ENCODE measurements around the gene TCP11L2.

DNA sequence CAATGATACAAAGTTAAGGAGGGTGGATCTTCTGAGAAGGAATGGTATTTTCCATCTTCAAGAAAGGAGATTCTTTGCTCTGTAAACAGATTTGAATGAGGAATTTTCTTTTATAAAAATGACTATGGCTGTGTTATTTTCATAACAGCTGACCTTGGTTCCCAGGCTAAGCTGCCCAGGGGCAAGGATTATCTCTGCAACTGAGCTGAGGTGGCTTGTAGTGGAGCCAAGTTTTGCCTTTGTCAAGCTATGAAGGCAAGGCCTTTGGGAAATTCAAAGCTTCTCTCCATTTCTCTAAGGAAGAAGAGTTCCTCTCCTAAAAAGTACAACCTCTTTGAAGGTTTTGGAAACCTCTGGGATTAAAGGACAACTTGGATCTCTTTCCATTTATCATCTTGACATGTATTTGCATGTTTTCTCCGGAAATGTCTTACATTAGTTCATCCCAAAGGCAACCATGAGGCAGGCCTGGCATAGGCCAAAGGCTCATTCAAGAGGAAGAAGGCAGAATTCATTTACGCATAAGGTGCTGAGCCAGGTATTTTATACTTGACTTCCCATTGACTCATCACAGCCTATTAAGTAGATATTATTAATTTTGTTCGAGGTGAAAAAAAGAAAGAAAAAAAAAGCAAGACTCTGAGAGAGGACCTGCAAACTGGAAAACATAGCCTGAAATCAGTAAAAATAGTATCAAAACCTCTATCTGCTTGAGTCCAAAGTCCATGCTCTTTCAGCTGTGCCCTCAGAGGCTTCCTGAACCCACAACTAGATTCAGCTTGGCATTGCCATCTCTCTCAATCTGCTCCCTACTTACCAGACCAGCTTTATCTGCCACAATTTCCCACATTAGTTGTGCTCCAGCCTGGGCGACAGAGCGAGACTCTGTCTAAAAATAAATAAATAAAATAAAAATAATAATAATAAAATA is 30.7 kb upstream of the TCP11L2 start:
- TF ChIP-seq, protein P1, sequence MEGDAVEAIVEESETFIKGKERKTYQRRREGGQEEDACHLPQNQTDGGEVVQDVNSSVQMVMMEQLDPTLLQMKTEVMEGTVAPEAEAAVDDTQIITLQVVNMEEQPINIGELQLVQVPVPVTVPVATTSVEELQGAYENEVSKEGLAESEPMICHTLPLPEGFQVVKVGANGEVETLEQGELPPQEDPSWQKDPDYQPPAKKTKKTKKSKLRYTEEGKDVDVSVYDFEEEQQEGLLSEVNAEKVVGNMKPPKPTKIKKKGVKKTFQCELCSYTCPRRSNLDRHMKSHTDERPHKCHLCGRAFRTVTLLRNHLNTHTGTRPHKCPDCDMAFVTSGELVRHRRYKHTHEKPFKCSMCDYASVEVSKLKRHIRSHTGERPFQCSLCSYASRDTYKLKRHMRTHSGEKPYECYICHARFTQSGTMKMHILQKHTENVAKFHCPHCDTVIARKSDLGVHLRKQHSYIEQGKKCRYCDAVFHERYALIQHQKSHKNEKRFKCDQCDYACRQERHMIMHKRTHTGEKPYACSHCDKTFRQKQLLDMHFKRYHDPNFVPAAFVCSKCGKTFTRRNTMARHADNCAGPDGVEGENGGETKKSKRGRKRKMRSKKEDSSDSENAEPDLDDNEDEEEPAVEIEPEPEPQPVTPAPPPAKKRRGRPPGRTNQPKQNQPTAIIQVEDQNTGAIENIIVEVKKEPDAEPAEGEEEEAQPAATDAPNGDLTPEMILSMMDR (IDR thresholded peaks at IDR 0.05; ENCODE audit: insufficient read depth, low read length), result no peak
- TF ChIP-seq, protein P2, sequence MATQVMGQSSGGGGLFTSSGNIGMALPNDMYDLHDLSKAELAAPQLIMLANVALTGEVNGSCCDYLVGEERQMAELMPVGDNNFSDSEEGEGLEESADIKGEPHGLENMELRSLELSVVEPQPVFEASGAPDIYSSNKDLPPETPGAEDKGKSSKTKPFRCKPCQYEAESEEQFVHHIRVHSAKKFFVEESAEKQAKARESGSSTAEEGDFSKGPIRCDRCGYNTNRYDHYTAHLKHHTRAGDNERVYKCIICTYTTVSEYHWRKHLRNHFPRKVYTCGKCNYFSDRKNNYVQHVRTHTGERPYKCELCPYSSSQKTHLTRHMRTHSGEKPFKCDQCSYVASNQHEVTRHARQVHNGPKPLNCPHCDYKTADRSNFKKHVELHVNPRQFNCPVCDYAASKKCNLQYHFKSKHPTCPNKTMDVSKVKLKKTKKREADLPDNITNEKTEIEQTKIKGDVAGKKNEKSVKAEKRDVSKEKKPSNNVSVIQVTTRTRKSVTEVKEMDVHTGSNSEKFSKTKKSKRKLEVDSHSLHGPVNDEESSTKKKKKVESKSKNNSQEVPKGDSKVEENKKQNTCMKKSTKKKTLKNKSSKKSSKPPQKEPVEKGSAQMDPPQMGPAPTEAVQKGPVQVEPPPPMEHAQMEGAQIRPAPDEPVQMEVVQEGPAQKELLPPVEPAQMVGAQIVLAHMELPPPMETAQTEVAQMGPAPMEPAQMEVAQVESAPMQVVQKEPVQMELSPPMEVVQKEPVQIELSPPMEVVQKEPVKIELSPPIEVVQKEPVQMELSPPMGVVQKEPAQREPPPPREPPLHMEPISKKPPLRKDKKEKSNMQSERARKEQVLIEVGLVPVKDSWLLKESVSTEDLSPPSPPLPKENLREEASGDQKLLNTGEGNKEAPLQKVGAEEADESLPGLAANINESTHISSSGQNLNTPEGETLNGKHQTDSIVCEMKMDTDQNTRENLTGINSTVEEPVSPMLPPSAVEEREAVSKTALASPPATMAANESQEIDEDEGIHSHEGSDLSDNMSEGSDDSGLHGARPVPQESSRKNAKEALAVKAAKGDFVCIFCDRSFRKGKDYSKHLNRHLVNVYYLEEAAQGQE (IDR thresholded peaks at IDR 0.05; ENCODE audit: insufficient replicate concordance, low read depth), result no peak
- TF ChIP-seq POLR2AphosphoS5 (IDR thresholded peaks at IDR 0.05; ENCODE audit: low read depth) (no peak), GABPA (IDR thresholded peaks at IDR 0.05; ENCODE audit: low read depth) (no peak), SPI1 (IDR thresholded peaks at IDR 0.05; ENCODE audit: borderline replicate concordance, low read depth) (no peak)

Measured in HL-60 (cell line).